Right renal pelvis (tissue), 4 donors: ENCODE measurements around the gene ASAP3. TPM values are rescaled to one million over a fixed set of nuclear protein-coding genes. Genes with fewer than 3 reads are reported as not detected.
A peak's percentile ranks its signal among the peaks of the same experiment; 100 is the strongest.

Experiments
- DNase-seq, 4 donors: peaks; one replicate each; pipeline ENCODE4 v3.0.0-alpha.2; 2013; ENCODE audit warnings: low read depth in 4 of 4, low spot score in 3 of 4, missing footprints in 1 of 4
- polyA plus RNA-seq, 4 donors: library from polyadenylated mRNA; unstranded; fragments of 120-200 nt; gene quantifications; one replicate each; pipeline ENCODE4 v1.2.1, GENCODE V29; 2013; ENCODE audit not compliant: insufficient read length in 4 of 4

Gene ASAP3
- polyA plus RNA-seq, 4 donors = 32.0 to 35.9 (median 33.4) TPM

- no peak for DNase-seq
These were observed 3.6 kb downstream of the ASAP3 start for GRCh38 chr1:23480187-23481025.

DNA sequence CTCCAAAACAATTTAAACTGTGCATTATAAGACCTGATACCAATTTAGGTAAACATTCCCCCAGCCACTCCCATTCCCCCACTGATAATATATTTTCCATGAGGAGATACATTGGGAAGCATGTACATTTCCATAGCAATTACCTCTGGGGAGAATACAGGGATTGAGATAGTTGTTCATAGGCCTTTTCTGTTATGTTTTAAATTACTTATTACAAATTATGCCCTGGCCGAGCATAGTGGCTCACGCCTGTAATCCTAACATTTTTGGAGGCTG lies 4.4 kb downstream of the ASAP3 start:
- no peak for DNase-seq

DNA sequence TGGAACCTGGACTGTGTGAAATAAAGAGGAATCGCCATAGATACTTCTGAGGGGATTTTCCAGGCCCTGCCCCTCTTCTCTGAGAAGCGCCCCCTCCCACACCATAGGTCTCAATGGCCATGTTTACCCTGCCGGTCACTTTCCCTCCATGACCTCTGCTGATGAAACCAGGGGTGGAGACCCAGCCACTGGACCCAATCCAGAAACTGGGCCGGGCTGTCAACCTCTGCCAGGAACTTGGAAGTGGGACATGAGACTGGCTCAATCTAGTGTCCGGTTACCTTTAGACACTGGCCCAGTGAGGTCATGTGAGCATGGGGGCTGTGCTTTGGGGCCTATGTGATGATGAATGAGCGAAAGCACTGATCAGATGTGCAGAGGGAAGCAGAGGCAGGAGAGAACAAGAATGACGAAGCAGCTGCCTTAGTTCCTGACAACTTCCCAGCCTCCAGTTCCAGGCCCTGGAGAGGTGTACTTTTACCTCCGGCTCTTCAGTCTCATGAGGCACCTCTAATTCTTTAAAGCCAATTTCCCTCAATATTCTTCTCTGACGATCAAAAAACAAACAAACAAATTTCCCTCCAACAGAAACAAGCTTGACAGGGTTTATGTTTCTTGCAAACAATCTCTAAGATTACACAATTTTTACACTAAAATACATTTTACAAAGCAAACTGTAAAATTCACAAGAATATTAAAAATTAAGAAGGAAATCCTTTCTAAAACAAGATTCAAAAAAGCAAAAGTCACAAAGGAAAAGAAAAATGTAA lies 4.9 kb downstream of the ASAP3 start:
- peak in 1 of 4 donors; percentile 28 for DNase-seq

- DNase-seq = no peak
These were observed 6.4 kb downstream of the ASAP3 start for GRCh38 chr1:23477359-23478144.

DNA sequence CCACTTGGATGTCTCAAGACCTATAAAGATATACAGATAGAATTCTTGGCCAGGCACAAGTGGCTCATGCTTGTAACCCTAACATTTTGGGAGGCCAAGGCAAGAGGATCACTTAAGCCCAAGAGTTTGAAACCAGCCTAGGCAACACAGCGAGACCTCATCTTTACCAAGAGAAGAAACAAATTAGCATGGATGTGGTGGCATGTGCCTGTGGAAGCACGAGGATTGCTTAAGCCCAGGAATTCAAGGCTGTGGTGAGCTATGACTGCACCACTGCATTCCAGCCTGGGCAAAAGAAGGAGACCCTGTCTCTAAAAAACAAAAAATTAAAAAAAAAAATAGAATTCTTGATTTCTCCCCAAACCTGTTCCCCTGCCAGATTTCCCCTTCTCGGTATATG lies 8.3 kb downstream of the ASAP3 start:
- no peak for DNase-seq

DNA sequence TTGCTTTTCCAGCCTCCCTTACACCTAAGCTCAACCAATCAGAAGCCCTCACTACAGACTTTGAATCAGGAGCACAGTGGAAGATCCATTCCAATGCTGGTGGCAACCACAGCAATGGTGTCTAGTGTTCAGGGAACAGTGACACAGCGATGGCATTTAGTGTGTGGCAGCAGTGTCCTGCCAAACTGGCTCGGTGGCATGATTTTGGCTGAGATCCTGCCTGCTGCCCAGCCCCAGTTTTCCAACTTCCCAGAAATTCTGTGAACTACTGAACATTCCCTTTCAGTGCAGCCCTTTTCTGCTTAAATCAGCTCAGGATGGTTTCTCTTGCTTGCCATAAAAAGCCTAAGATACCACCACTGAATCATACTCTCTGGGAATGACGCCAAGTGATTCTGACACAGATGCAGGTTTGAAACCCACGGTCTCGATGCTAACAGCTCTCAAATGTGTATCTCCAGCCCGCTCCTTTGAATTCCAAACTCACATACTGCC lies 8.8 kb downstream of the ASAP3 start:
- no peak for DNase-seq

DNA sequence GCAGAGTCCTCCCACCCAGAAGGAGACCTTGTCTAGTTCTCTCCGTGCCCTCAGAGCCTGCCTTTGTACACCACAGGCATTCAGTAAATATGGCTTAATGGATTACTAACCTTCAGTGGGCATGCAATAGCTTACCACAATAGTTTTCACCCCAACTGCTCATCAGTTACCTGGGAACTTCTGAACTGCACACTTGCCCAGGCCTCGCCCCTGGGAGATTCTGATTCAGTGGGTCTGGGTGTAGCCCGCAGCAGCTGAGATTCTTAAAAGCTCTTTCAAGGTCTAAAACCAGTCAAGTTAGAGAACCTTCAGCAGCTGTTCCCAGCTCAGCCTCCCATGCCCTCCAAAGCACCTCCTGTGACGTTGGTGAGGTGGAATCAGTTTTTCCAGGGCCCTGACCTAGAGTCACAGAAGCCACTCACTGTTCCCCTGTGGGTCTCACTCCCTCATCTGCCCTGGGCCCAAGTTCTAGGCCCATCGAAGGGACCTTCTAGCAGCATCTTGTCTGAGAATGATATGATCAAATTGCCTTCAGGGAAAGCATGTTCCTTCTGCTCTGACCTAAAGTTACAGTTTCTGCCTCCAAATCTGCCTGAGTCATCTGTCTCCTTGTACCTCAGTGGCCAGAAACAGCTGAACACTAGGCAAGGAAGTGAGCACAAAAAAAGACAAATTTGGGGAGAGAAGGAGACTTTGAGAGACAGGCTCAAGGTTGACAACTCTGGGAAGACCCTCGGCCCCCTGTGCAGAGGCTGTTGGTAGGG lies 10.8 kb downstream of the ASAP3 start:
- no peak for DNase-seq

- DNase-seq = no peak
These were observed 11.5 kb downstream of the ASAP3 start for GRCh38 chr1:23472351-23473036.

- no peak for DNase-seq
These were observed 12.4 kb downstream of the ASAP3 start for GRCh38 chr1:23471473-23472075.

DNA sequence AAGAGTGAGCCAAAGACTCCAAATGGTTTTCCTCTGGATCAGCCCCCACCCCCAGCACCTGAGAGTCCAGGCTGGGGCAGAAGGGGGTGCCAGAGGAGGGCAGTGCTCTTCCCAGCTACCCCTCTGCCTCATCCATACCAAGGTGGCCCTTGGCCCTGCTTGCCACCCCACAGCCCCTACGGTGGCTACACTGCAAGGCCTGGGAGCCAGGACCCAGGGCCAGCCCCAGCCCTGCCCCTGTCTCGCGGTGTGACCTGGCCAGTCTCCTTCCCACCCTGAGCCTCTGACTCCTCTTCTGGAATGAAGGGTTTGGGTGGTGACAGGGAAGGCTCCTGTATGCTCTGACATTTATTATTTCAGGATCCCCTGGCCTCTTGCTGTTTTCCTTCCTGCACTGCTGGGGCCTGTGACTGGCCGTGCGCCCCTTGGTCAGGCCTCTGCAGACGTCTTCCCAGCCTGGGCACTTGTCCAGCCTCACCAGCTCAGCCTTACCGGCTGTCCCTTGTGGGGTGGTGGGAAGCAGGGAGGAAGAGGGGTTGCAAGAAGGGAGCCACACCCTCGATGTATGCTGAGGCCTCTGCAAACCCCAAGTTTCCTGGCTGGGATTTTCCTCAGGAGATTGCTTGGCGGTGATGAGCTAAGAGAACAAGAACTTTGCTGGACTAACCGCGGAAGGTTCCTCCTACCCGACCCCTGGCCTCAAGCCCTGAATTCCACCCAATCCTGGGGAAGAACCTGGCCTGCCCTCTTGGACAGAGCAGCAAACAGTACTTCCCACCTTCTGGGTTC lies 13.5 kb downstream of the ASAP3 start:
- DNase-seq = no peak

DNA sequence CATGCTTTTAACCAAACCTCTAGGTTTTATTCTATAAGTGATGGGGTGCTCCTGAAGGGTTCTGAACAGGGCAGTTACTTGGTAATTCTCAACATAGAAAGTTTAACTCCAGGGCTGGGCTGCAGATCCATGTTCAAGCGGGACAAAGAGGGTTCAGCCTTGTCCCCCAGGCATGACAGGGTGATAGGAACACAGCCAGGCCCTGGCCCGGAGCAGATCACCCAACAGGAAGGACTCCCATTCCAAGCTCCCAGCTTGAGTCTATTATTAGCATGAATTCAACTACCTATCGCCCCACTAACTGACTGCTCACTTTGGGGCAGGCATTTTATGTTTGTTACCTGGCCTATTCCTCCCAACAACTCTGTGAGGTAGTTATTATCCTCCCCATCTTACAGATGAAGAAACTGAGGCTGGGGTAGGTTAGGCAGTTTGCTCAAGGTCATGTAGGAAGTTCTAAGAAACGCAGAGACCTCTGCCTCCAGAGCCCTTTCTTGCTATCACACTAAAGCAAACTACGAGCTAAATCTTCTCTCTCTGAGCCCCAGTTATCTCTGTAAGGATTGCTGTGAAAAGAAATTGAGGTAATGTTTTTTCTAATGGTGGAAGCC lies 14.5 kb downstream of the ASAP3 start:
- no peak for DNase-seq

DNA sequence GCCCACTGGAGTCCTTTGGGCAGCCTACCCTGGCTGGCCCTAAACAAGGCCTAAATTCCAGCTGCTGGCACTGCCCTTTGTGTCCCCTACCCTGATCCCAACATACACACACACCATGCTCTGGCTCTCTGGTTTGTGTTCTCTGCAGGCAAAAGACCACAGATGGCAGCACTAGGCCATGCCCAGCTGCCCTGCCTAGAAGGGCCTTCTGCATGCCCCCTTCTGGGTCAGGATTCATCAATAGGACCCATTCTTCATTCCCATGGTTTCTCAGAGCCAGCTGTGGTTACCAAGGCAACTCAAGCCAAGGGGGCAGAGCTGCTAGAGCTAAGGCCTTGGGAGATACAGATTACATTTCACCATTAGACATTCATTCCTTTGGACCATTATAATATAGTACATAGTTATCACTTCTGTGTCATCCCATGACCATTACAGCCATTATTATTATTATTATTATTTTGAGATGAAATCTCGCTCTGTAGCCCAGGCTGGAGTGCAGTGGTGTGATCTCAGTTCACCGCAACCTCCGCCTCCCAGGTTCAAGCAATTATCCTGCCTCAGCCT lies 17.5 kb downstream of the ASAP3 start:
- DNase-seq = no peak

GRCh38 chr1:23463286-23463685 lies 20.7 kb downstream of the ASAP3 start:
- no peak for DNase-seq

DNA sequence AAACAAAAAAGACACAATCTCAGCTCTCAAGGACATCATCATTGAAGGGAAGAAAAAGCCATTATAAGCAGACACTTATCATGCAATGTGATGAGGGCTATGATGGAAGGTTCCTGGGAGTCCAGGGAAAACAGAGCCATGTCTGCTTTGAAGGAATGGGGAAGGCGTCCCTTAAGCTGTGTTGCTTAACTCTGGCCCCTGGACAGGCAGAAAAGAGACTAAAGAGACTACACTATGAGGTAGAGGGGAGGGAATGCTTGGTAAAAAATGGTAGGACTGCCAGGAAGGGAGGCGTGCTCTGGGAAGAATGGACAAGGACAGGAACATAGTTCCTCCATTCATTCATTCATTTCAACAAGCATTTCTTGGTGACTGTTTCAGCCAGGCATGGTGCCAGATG lies 21.2 kb downstream of the ASAP3 start:
- no peak for DNase-seq

- DNase-seq = no peak
These were observed 22.9 kb downstream of the ASAP3 start for GRCh38 chr1:23461050-23461449.

- no peak for DNase-seq
These were observed 23.5 kb downstream of the ASAP3 start for GRCh38 chr1:23460519-23460918.

- no peak for DNase-seq
These were observed 24.6 kb downstream of the ASAP3 start for GRCh38 chr1:23459338-23459757.

GRCh38 chr1:23456226-23456625 lies 27.8 kb downstream of the ASAP3 start:
- no peak for DNase-seq
